ENCODE results near the gene PDK3. TPM values are rescaled to one million over a fixed set of nuclear protein-coding genes. Genes with fewer than 3 reads are reported as not detected.

The PDK3 gene
- total RNA-seq, 3 donors from 2014 or later, result 16.0 to 63.8 (median 32.8) TPM

GRCh38 chrX:24426340-24426913, 38.7 kb upstream of the PDK3 start:
- Histone ChIP-seq H3K4me1 (peaks cover 9 to 13% of the 10 kb centered on the region in 2 donors), H3K27me3 (peaks cover 0 to 9% of the 10 kb centered on the region in 2 donors), H3K27ac (peak overlapping the region; percentile 46 to 77), H3K9me3 (peaks cover 0 to 3% of the 10 kb centered on the region in 2 donors), H3K36me3 (no peaks in the 10 kb centered on the region), H3K4me3 (peak overlapping the region in 1 of 3 donors; percentile 15)
- intact Hi-C loops (cut with DNase I; ENCODE audit: low total_unique reads), result no loop called here
- DNase-seq (ENCODE audit: low spot score in 2 of 2), result peak in 1 of 2 donors; percentile 38
- TF ChIP-seq POLR2A (IDR thresholded peaks at IDR 0.05), result no peak
- TF ChIP-seq POLR2AphosphoS5 (IDR thresholded peaks at IDR 0.05), result no peak
- no peak for TF ChIP-seq CTCF (IDR thresholded peaks at IDR 0.05)

- Histone ChIP-seq H3K36me3 (no peaks in the 10 kb centered on the region), H3K9me3 (no peaks in the 10 kb centered on the region), H3K4me1 (peaks cover 9 to 13% of the 10 kb centered on the region in 2 donors), H3K4me3 (no peak overlapping the region), H3K27me3 (peaks cover 0 to 9% of the 10 kb centered on the region in 2 donors), H3K27ac (peak overlapping the region; percentile 46 to 77)
- intact Hi-C loops (cut with DNase I; ENCODE audit: low total_unique reads), result no loop called here
- no peak for DNase-seq (ENCODE audit: low spot score in 2 of 2)
- TF ChIP-seq POLR2A (IDR thresholded peaks at IDR 0.05) (no peak), POLR2AphosphoS5 (IDR thresholded peaks at IDR 0.05) (no peak), CTCF (IDR thresholded peaks at IDR 0.05) (no peak)
Observed at GRCh38 chrX:24426921-24427746, 38.0 kb upstream of the PDK3 start.

- no peak for DNase-seq (ENCODE audit: low spot score in 2 of 2)
- Histone ChIP-seq H3K27me3 (peaks cover 0 to 9% of the 10 kb centered on the region in 2 donors), H3K9me3 (no peaks in the 10 kb centered on the region), H3K4me1 (peaks cover 9 to 13% of the 10 kb centered on the region in 2 donors), H3K36me3 (no peaks in the 10 kb centered on the region), H3K27ac (peak overlapping the region; percentile 46 to 77), H3K4me3 (no peak overlapping the region)
- TF ChIP-seq POLR2AphosphoS5 (IDR thresholded peaks at IDR 0.05) (no peak), POLR2A (IDR thresholded peaks at IDR 0.05) (no peak), CTCF (IDR thresholded peaks at IDR 0.05) (no peak)
- intact Hi-C loops (cut with DNase I; ENCODE audit: low total_unique reads), result no loop called here
Observed at GRCh38 chrX:24427747-24428019, 37.4 kb upstream of the PDK3 start.

- no peak for TF ChIP-seq POLR2A (IDR thresholded peaks at IDR 0.05)
- TF ChIP-seq CTCF (IDR thresholded peaks at IDR 0.05), result no peak
- no peak for TF ChIP-seq POLR2AphosphoS5 (IDR thresholded peaks at IDR 0.05)
- intact Hi-C loops (cut with DNase I; ENCODE audit: low total_unique reads), result no loop called here
- Histone ChIP-seq H3K36me3 (no peaks in the 10 kb centered on the region), H3K27ac (peak overlapping the region; percentile 46 to 77), H3K4me3 (no peak overlapping the region), H3K9me3 (no peaks in the 10 kb centered on the region), H3K4me1 (peaks cover 9 to 13% of the 10 kb centered on the region in 2 donors), H3K27me3 (peaks cover 0 to 5% of the 10 kb centered on the region in 2 donors)
- no peak for DNase-seq (ENCODE audit: low spot score in 2 of 2)
Observed at GRCh38 chrX:24428516-24428915, 36.6 kb upstream of the PDK3 start.

GRCh38 chrX:24435060-24435459, 30.0 kb upstream of the PDK3 start:
- H3K4me1 ChIP-seq, result no peaks in the 10 kb centered on the region
- H3K27ac ChIP-seq, result no peak overlapping the region
- H3K4me3 ChIP-seq, result no peak overlapping the region
- no peak for DNase-seq (ENCODE audit: low spot score in 2 of 2)
- intact Hi-C loops (cut with DNase I; ENCODE audit: low total_unique reads), result no loop called here
- peaks cover 0 to 15% of the 10 kb centered on the region in 2 donors for H3K27me3 ChIP-seq
- no peak for TF ChIP-seq CTCF (IDR thresholded peaks at IDR 0.05)
- TF ChIP-seq POLR2AphosphoS5 (IDR thresholded peaks at IDR 0.05), result no peak
- no peak for TF ChIP-seq POLR2A (IDR thresholded peaks at IDR 0.05)
- H3K9me3 ChIP-seq, result no peaks in the 10 kb centered on the region
- H3K36me3 ChIP-seq, result no peaks in the 10 kb centered on the region
